GM23338 (cell line): ENCODE measurements around the gene CACNA2D4.
A peak's percentile ranks its signal among the peaks of the same experiment; 100 is the strongest.

Experiments used
- CREB1 ChIP-seq: fragments of 250-450 bp; sonication (Bioruptor Pico); IDR thresholded peaks from 2 replicates; pipeline ENCODE4 v1.5.0; 2020; ENCODE audit warnings: low read depth, mild to moderate bottlenecking, moderate library complexity
- EZH2 ChIP-seq: fragments of 200-600 bp; sonication (generic); IDR thresholded peaks from one replicate; pipeline ENCODE4 v1.8.0; 2017; ENCODE audit warnings: antibody characterized with exemption, mild to moderate bottlenecking, low read depth; ENCODE audit not compliant: unreplicated experiment
- EZH2phosphoT487 ChIP-seq: fragments of 200-600 bp; sonication (generic); IDR thresholded peaks from one replicate; pipeline ENCODE4 v1.8.1; 2018; ENCODE audit warnings: antibody characterized with exemption; ENCODE audit not compliant: unreplicated experiment
- POLR2AphosphoS5 ChIP-seq: IDR thresholded peaks from 2 replicates; pipeline ENCODE4 v1.6.1; 2016; ENCODE audit warnings: antibody characterized with exemption, low read depth
- REST ChIP-seq: IDR thresholded peaks from one replicate; pipeline ENCODE4 v1.6.1; 2018; ENCODE audit warnings: antibody characterized with exemption; ENCODE audit not compliant: unreplicated experiment
- STAT1 ChIP-seq: IDR thresholded peaks from one replicate; pipeline ENCODE4 v1.6.1; 2016; ENCODE audit warnings: antibody characterized with exemption; ENCODE audit not compliant: unreplicated experiment
- ZNF114 ChIP-seq: fragments of 250-450 bp; sonication (Bioruptor Pico); IDR thresholded peaks from 2 replicates; pipeline ENCODE4 v1.5.0; 2020; ENCODE audit warnings: mild to moderate bottlenecking, moderate library complexity
- ZNF462 ChIP-seq: fragments of 250-450 bp; sonication (Bioruptor Pico); IDR thresholded peaks from 2 replicates; pipeline ENCODE4 v1.5.0; 2020; ENCODE audit warnings: mild to moderate bottlenecking, moderate library complexity
- TF ChIP-seq, protein P1 (sequence below), 2 experiments: fragments of 200-600 bp in 1 of 2; sonication (generic) in 1 of 2; conservative IDR thresholded peaks; 2 replicates each; pipeline versions ENCODE4 v1.5.1 to v1.6.1; 2016 to 2017; ENCODE audit warnings: antibody characterized with exemption in 2 of 2, low read depth in 2 of 2, mild to moderate bottlenecking in 2 of 2, moderate library complexity in 1 of 2
- TF ChIP-seq, protein P2 (sequence below): IDR thresholded peaks from 2 replicates; pipeline ENCODE4 v1.6.1; 2016; ENCODE audit warnings: antibody characterized with exemption

- TF ChIP-seq, protein P1, sequence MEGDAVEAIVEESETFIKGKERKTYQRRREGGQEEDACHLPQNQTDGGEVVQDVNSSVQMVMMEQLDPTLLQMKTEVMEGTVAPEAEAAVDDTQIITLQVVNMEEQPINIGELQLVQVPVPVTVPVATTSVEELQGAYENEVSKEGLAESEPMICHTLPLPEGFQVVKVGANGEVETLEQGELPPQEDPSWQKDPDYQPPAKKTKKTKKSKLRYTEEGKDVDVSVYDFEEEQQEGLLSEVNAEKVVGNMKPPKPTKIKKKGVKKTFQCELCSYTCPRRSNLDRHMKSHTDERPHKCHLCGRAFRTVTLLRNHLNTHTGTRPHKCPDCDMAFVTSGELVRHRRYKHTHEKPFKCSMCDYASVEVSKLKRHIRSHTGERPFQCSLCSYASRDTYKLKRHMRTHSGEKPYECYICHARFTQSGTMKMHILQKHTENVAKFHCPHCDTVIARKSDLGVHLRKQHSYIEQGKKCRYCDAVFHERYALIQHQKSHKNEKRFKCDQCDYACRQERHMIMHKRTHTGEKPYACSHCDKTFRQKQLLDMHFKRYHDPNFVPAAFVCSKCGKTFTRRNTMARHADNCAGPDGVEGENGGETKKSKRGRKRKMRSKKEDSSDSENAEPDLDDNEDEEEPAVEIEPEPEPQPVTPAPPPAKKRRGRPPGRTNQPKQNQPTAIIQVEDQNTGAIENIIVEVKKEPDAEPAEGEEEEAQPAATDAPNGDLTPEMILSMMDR (conservative IDR thresholded peaks at IDR 0.05; ENCODE audit: low read depth in 2 of 2), result peak in 1 of 2 experiments; percentile 18; a peak in 1 of 4 replicates
- TF ChIP-seq EZH2 (no peak), ZNF114 (CRISPR knock-in tag) (no peak), REST (no peak), POLR2AphosphoS5 (no peak), ZNF462 (no peak), EZH2phosphoT487 (no peak), STAT1 (no peak), CREB1 (CRISPR knock-in tag) (no peak)
- TF ChIP-seq, protein P2, sequence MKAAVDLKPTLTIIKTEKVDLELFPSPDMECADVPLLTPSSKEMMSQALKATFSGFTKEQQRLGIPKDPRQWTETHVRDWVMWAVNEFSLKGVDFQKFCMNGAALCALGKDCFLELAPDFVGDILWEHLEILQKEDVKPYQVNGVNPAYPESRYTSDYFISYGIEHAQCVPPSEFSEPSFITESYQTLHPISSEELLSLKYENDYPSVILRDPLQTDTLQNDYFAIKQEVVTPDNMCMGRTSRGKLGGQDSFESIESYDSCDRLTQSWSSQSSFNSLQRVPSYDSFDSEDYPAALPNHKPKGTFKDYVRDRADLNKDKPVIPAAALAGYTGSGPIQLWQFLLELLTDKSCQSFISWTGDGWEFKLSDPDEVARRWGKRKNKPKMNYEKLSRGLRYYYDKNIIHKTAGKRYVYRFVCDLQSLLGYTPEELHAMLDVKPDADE, result no peak
Observed at GRCh38 chr12:1795221-1795784, 123.1 kb downstream of the CACNA2D4 start.
